ENCODE data around the gene TMPRSS13. TPM values are rescaled to one million over a fixed set of nuclear protein-coding genes. Genes with fewer than 3 reads are reported as not detected.

The TMPRSS13 gene
- total RNA-seq, 1 experiment from 2014 or later, result 0.50 TPM

GRCh38 chr11:117906126-117906525 lies 23.1 kb downstream of the TMPRSS13 start:
- peaks cover 9 to 16% of the 10 kb centered on the region in 2 experiments for H3K4me1 Mint-ChIP-seq
- Histone ChIP-seq H2BK120ac (ENCODE audit: low read depth, low read length, poor library complexity, severe bottlenecking) (no peak overlapping the region), H3K4me2 (ENCODE audit: insufficient read depth, insufficient read length, low read length) (no peak overlapping the region), H3K23ac (ENCODE audit: insufficient read length, low read depth, low read length) (no peak overlapping the region), H4K20me1 (ENCODE audit: control insufficient read depth, insufficient read depth, insufficient read length) (no peaks in the 10 kb centered on the region), H3K23me2 (ENCODE audit: insufficient read length, low read depth, low read length, poor library complexity, severe bottlenecking) (no peaks in the 10 kb centered on the region), H2BK12ac (ENCODE audit: insufficient read length, low read depth, low read length) (no peak overlapping the region), H3K27me3 (ENCODE audit: insufficient read depth, low read length) (no peaks in the 10 kb centered on the region), H4K5ac (ENCODE audit: insufficient read length, low read depth, low read length) (no peak overlapping the region), H3K56ac (ENCODE audit: insufficient read length, low read depth, low read length) (no peak overlapping the region), H3K9me3 (ENCODE audit: control insufficient read depth, low read depth, low read length) (no peaks in the 10 kb centered on the region), H2BK15ac (ENCODE audit: low read depth, low read length) (no peak overlapping the region), H3K79me1 (ENCODE audit: insufficient read depth, low read depth, low read length, poor library complexity, severe bottlenecking) (no peaks in the 10 kb centered on the region), H3T11ph (ENCODE audit: low read length) (no peak overlapping the region), H4K91ac (ENCODE audit: insufficient read length, low read depth, low read length) (no peak overlapping the region), H3K18ac (ENCODE audit: insufficient read length, low read depth, low read length) (no peak overlapping the region), H3K9ac (ENCODE audit: extremely low read depth, insufficient read length, low read length) (no peak overlapping the region), H3K4me1 (ENCODE audit: insufficient read depth, low read length) (no peaks in the 10 kb centered on the region), H2AK5ac (ENCODE audit: insufficient read length, low read length) (no peak overlapping the region), H2BK20ac (ENCODE audit: low read depth, low read length, poor library complexity, severe bottlenecking) (no peak overlapping the region), H3K4ac (ENCODE audit: low read depth, low read length) (no peak overlapping the region), H3K79me2 (ENCODE audit: insufficient read depth, low read length) (no peaks in the 10 kb centered on the region), H3K27ac (ENCODE audit: insufficient read length, low read depth, low read length) (no peak overlapping the region), H3K14ac (ENCODE audit: insufficient read depth, low read length) (no peak overlapping the region), H4K8ac (replicated peaks; ENCODE audit: insufficient read length, low read depth, low read length) (no peak overlapping the region), H2BK5ac (ENCODE audit: insufficient read length, low read length) (no peak overlapping the region), H2AFZ (ENCODE audit: low read length) (no peak overlapping the region)
- peaks cover 6% of the 10 kb centered on the region for H3K27me3 Mint-ChIP-seq (ENCODE audit: low read depth)
- H3K4me3 Mint-ChIP-seq, result no peak overlapping the region
- no CpG with 5 or more reads among the region's 2 CpGs for WGBS (ENCODE audit: extremely low coverage, insufficient read length, low lambda C conversion rate)
- H3K9me3 Mint-ChIP-seq, result no peaks in the 10 kb centered on the region
- no peaks in the 10 kb centered on the region; a peak in 1 of 7 replicates for H3K36me3 Mint-ChIP-seq (ENCODE audit: insufficient read depth in 1 of 3, low read depth in 3 of 3)
- TF ChIP-seq, protein P1, sequence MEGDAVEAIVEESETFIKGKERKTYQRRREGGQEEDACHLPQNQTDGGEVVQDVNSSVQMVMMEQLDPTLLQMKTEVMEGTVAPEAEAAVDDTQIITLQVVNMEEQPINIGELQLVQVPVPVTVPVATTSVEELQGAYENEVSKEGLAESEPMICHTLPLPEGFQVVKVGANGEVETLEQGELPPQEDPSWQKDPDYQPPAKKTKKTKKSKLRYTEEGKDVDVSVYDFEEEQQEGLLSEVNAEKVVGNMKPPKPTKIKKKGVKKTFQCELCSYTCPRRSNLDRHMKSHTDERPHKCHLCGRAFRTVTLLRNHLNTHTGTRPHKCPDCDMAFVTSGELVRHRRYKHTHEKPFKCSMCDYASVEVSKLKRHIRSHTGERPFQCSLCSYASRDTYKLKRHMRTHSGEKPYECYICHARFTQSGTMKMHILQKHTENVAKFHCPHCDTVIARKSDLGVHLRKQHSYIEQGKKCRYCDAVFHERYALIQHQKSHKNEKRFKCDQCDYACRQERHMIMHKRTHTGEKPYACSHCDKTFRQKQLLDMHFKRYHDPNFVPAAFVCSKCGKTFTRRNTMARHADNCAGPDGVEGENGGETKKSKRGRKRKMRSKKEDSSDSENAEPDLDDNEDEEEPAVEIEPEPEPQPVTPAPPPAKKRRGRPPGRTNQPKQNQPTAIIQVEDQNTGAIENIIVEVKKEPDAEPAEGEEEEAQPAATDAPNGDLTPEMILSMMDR (conservative IDR thresholded peaks at IDR 0.05), result no peak
- H3K27ac Mint-ChIP-seq, result no peak overlapping the region
- no peak for DNase-seq
